Measurements from ENCODE around the gene CPNE7. TPM values are rescaled to one million over a fixed set of nuclear protein-coding genes. Genes with fewer than 3 reads are reported as not detected.
A peak's percentile ranks its signal among the peaks of the same experiment; 100 is the strongest.

The CPNE7 gene
- total and polyA plus RNA-seq, 2 experiments from 2014 or later, result 1.6 to 2.2 TPM

GRCh38 chr16:89598199-89598598 lies 22.6 kb downstream of the CPNE7 start:
- TF ChIP-seq CTCF (IDR thresholded peaks at IDR 0.05; ENCODE audit: low read depth, low read length), result no peak
- no peaks in the 10 kb centered on the region for H3K27me3 ChIP-seq
- no peaks in the 10 kb centered on the region for H3K9me3 ChIP-seq (ENCODE audit: low read depth)
- H3K27ac ChIP-seq, result no peak overlapping the region
- H3K4me3 ChIP-seq, result no peak overlapping the region
- H3K4me1 ChIP-seq (ENCODE audit: low read depth), result peaks cover 24% of the 10 kb centered on the region
- no peaks in the 10 kb centered on the region for H3K36me3 ChIP-seq
- peak; percentile 36 to 37 for DNase-seq (ENCODE audit: low read depth in 1 of 2, low spot score in 1 of 2)

- Histone ChIP-seq H3K27ac (peak overlapping the region; percentile 65), H3K9me3 (ENCODE audit: low read depth) (no peaks in the 10 kb centered on the region), H3K4me1 (ENCODE audit: low read depth) (peaks cover 24% of the 10 kb centered on the region), H3K36me3 (no peaks in the 10 kb centered on the region), H3K4me3 (no peak overlapping the region), H3K27me3 (no peaks in the 10 kb centered on the region)
- peak in 1 of 2 donors; percentile 69 for DNase-seq (ENCODE audit: low read depth in 1 of 2, low spot score in 1 of 2)
- TF ChIP-seq CTCF (IDR thresholded peaks at IDR 0.05; ENCODE audit: low read depth, low read length), result peak; percentile 38
Observed at GRCh38 chr16:89599451-89599858, 23.9 kb downstream of the CPNE7 start.

GRCh38 chr16:89599902-89600301 lies 24.3 kb downstream of the CPNE7 start:
- Histone ChIP-seq H3K4me3 (no peak overlapping the region), H3K27ac (peak overlapping the region; percentile 65), H3K9me3 (ENCODE audit: low read depth) (no peaks in the 10 kb centered on the region), H3K36me3 (no peaks in the 10 kb centered on the region), H3K27me3 (no peaks in the 10 kb centered on the region), H3K4me1 (ENCODE audit: low read depth) (peaks cover 24% of the 10 kb centered on the region)
- DNase-seq (ENCODE audit: low read depth in 1 of 2, low spot score in 1 of 2), result peak in 1 of 2 donors; percentile 40
- no peak for TF ChIP-seq CTCF (IDR thresholded peaks at IDR 0.05; ENCODE audit: low read depth, low read length)

GRCh38 chr16:89600427-89600826 lies 24.9 kb downstream of the CPNE7 start:
- DNase-seq (ENCODE audit: low read depth in 1 of 2, low spot score in 1 of 2), result no peak
- peak overlapping the region; percentile 65 for H3K27ac ChIP-seq
- H3K36me3 ChIP-seq, result no peaks in the 10 kb centered on the region
- no peak for TF ChIP-seq CTCF (IDR thresholded peaks at IDR 0.05; ENCODE audit: low read depth, low read length)
- H3K4me1 ChIP-seq (ENCODE audit: low read depth), result peaks cover 24% of the 10 kb centered on the region
- no peak overlapping the region for H3K4me3 ChIP-seq
- H3K27me3 ChIP-seq, result no peaks in the 10 kb centered on the region
- H3K9me3 ChIP-seq (ENCODE audit: low read depth), result no peaks in the 10 kb centered on the region

- DNase-seq (ENCODE audit: low read depth in 1 of 2, low spot score in 1 of 2), result no peak
- Histone ChIP-seq H3K9me3 (ENCODE audit: low read depth) (no peaks in the 10 kb centered on the region), H3K36me3 (no peaks in the 10 kb centered on the region), H3K4me3 (no peak overlapping the region), H3K27ac (no peak overlapping the region), H3K4me1 (ENCODE audit: low read depth) (peaks cover 24% of the 10 kb centered on the region), H3K27me3 (no peaks in the 10 kb centered on the region)
- no peak for TF ChIP-seq CTCF (IDR thresholded peaks at IDR 0.05; ENCODE audit: low read depth, low read length)
Observed at GRCh38 chr16:89600956-89601355, 25.4 kb downstream of the CPNE7 start.

GRCh38 chr16:89601906-89602272 lies 26.3 kb downstream of the CPNE7 start:
- DNase-seq (ENCODE audit: low read depth in 1 of 2, low spot score in 1 of 2), result no peak
- no peak overlapping the region for H3K4me3 ChIP-seq

More at GRCh38 chr16:89601906-89602272, 26.3 kb downstream of the CPNE7 start:
- peaks cover 24% of the 10 kb centered on the region for H3K4me1 ChIP-seq (ENCODE audit: low read depth)
- no peak overlapping the region for H3K27ac ChIP-seq
- TF ChIP-seq CTCF (IDR thresholded peaks at IDR 0.05; ENCODE audit: low read depth, low read length), result no peak
- no peaks in the 10 kb centered on the region for H3K27me3 ChIP-seq
- H3K9me3 ChIP-seq (ENCODE audit: low read depth), result no peaks in the 10 kb centered on the region
- no peaks in the 10 kb centered on the region for H3K36me3 ChIP-seq

Data from cardiac muscle cell (in vitro differentiated cells and primary cell).